Mesothelial cell of epicardium (in vitro differentiated cells): ENCODE data around the gene CENPV. TPM values are rescaled to one million over a fixed set of nuclear protein-coding genes. Genes with fewer than 3 reads are reported as not detected.
A peak's percentile ranks its signal among the peaks of the same experiment; 100 is the strongest.

Experiments used
- DNase-seq, 2 experiments: peaks; one replicate each; pipeline ENCODE4 v3.0.0; 2021; ENCODE audit warnings: low spot score in 2 of 2; ENCODE audit not compliant: unreplicated experiment in 2 of 2
- H3K27ac Mint-ChIP-seq: 2 replicates; pipeline ENCODE4 v1.8.0; 2021; ENCODE audit warnings: mixed read lengths
- H3K27me3 Mint-ChIP-seq: 2 replicates; pipeline ENCODE4 v1.8.0; 2021; ENCODE audit warnings: low read depth, mixed read lengths
- H3K36me3 Mint-ChIP-seq: 2 replicates; pipeline ENCODE4 v1.8.0; 2021; ENCODE audit warnings: mixed read lengths
- H3K4me1 Mint-ChIP-seq: 2 replicates; pipeline ENCODE4 v1.8.0; 2021; ENCODE audit warnings: mixed read lengths
- H3K4me3 Mint-ChIP-seq: 2 replicates; pipeline ENCODE4 v1.8.0; 2021; ENCODE audit warnings: mild to moderate bottlenecking, moderate library complexity, mixed read lengths
- H3K9me3 Mint-ChIP-seq: 2 replicates; pipeline ENCODE4 v1.8.0; 2021; ENCODE audit warnings: mixed read lengths
- total RNA-seq: library from RNA; stranded (reverse); gene quantifications from 3 replicates; pipeline ENCODE4 v1.2.1, GENCODE V29; 2021
- TF ChIP-seq, protein P1 (sequence below): fragments of 200-600 bp; sonication (generic); IDR thresholded peaks from one replicate; pipeline ENCODE4 v1.5.0; 2021; ENCODE audit warnings: antibody characterized with exemption; ENCODE audit not compliant: unreplicated experiment

CENPV gene
- total RNA-seq, 1 donor from 2014 or later, result 102 TPM

DNA sequence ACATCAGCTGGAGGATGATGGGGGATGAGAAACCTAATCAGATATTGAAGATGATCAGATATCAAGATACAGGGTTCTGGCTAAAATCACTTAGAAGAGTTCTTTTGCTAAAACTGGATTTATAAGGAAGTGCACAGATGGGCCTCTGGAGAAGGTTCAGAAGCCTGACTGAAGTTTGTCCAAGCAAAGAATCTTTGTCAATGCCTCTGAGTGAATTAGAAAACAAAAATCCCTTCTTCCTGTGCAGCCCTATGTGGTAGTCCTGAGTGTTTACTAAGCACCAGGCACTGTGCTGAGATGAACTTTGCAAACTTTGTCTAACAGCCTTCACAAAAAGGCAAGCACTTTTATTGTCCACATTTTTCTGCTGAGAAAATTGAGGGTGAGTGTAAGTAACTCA, 11.4 kb upstream of the CENPV start:
- no peak overlapping the region for H3K4me3 Mint-ChIP-seq
- H3K36me3 Mint-ChIP-seq, result no peaks in the 10 kb centered on the region
- TF ChIP-seq, protein P1, sequence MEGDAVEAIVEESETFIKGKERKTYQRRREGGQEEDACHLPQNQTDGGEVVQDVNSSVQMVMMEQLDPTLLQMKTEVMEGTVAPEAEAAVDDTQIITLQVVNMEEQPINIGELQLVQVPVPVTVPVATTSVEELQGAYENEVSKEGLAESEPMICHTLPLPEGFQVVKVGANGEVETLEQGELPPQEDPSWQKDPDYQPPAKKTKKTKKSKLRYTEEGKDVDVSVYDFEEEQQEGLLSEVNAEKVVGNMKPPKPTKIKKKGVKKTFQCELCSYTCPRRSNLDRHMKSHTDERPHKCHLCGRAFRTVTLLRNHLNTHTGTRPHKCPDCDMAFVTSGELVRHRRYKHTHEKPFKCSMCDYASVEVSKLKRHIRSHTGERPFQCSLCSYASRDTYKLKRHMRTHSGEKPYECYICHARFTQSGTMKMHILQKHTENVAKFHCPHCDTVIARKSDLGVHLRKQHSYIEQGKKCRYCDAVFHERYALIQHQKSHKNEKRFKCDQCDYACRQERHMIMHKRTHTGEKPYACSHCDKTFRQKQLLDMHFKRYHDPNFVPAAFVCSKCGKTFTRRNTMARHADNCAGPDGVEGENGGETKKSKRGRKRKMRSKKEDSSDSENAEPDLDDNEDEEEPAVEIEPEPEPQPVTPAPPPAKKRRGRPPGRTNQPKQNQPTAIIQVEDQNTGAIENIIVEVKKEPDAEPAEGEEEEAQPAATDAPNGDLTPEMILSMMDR, result no peak
- H3K27ac Mint-ChIP-seq, result no peak overlapping the region
- H3K9me3 Mint-ChIP-seq, result no peaks in the 10 kb centered on the region
- no peak for DNase-seq
- H3K27me3 Mint-ChIP-seq, result no peaks in the 10 kb centered on the region
- peaks cover 9% of the 10 kb centered on the region for H3K4me1 Mint-ChIP-seq

DNA sequence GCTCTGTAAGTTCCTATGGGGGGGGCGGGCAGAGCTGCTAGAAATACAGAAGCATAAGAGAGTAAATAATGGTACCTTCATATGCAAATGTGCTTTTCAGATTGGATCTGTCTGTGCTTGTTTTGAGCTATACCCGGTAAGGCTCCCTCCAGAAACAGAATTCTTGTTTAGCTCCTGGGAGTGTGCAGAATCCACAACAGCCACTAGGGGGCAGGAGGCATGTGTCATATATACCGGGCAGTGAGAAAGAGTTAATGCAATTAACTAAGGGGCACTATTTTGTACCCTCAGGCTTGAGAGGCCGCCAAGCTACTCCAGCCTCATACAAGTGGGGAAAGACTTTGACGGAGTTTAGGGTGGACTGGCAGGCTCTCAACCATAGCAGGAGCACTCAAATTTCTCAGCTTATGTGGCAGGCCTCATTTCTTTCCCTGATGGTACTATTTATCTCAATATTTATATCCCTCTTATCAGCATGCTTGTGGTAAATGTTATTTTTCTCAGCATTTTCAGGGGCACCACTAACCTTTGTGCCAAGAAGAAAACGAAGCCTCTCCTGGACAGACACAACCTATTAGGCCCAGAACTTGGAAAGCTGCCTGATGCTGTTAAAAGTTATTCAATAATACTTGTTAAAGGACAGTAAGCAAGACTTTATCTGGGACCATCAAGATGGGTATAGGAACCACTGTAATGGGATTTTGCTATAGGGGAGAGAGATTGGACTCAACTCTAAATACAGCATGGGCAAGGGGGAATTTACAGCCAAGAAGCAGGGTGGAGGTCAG, 10.7 kb upstream of the CENPV start:
- Mint-ChIP-seq H3K9me3 (no peaks in the 10 kb centered on the region), H3K36me3 (no peaks in the 10 kb centered on the region), H3K4me1 (peaks cover 9% of the 10 kb centered on the region), H3K27me3 (no peaks in the 10 kb centered on the region), H3K4me3 (no peak overlapping the region), H3K27ac (no peak overlapping the region)
- TF ChIP-seq, protein P1, result peak; percentile 94
- DNase-seq, result peak; percentile 34 to 75

DNA sequence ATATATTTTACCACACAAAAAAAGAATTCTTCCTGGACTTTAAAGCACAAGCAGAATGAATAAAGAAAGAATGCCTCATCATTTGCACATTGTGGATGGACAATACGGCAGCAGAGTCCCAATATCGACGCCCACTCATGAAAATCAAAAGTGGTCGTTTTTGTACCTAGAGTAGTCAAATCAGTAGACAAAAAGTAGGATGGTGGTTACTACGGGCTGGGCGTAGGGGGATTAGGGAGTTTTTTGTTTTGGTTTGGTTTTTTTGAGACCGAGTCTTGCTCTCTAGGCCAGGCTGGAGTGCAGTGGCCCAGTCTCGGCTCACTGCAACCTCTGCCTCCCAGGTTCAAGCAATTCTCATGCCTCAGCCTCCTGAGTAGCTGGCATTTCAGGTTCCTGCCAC, 8.6 kb upstream of the CENPV start:
- no peaks in the 10 kb centered on the region for H3K9me3 Mint-ChIP-seq
- H3K36me3 Mint-ChIP-seq, result no peaks in the 10 kb centered on the region
- TF ChIP-seq, protein P1, result no peak
- no peak overlapping the region for H3K4me3 Mint-ChIP-seq
- no peaks in the 10 kb centered on the region for H3K27me3 Mint-ChIP-seq
- H3K27ac Mint-ChIP-seq, result no peak overlapping the region
- no peak for DNase-seq
- peaks cover 9% of the 10 kb centered on the region for H3K4me1 Mint-ChIP-seq

DNA sequence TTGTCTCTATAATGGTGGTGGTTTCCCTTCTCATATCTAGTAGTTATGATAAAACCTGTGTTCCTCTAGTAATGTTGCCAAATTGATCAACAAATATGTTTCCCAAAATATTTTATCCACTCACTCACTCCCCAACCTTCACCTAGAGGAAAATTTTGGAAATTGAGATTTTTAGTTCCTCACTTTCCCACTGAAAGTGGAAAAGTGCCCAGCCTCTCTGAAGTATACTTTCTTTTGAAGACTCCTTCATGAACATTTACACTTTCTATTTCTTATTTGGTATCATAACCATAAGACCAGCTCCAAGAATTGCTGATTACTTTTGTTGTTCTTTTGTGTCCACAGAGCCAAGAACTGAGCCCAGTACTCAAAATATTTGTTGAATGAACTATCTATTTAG, 5.1 kb upstream of the CENPV start:
- Mint-ChIP-seq H3K4me3 (no peak overlapping the region), H3K36me3 (no peaks in the 10 kb centered on the region), H3K27me3 (no peaks in the 10 kb centered on the region), H3K9me3 (no peaks in the 10 kb centered on the region), H3K27ac (no peak overlapping the region), H3K4me1 (no peaks in the 10 kb centered on the region)
- TF ChIP-seq, protein P1, result no peak
- DNase-seq, result no peak

DNA sequence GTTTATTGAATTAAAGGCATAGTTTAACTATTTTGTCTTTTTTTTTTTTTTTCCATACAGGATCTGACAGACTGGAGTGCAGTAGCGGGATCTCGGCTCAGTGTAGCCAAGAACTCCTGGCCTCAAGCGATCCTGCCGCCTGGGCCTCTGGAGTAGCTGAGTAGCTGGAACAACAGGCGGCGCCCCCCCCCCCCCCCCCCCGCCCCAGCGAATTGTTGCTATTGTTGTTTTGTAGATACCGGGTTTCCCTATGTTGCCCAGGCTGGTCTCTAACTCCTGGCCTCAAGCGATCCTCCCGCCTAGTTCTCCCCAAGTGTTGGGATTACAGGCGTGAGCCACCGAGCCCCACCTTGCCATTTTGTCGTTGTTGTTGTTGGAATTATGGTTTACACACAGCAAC, 1.3 kb upstream of the CENPV start:
- H3K27me3 Mint-ChIP-seq, result no peaks in the 10 kb centered on the region
- TF ChIP-seq, protein P1, result no peak
- peaks cover 2% of the 10 kb centered on the region for H3K36me3 Mint-ChIP-seq
- H3K4me1 Mint-ChIP-seq, result peaks cover 15% of the 10 kb centered on the region
- DNase-seq, result no peak
- H3K4me3 Mint-ChIP-seq, result peak overlapping the region; percentile 67
- H3K27ac Mint-ChIP-seq, result no peak overlapping the region
- no peaks in the 10 kb centered on the region for H3K9me3 Mint-ChIP-seq
